ENCODE results near the gene HSPA4L.

The HSPA4L gene

DNA sequence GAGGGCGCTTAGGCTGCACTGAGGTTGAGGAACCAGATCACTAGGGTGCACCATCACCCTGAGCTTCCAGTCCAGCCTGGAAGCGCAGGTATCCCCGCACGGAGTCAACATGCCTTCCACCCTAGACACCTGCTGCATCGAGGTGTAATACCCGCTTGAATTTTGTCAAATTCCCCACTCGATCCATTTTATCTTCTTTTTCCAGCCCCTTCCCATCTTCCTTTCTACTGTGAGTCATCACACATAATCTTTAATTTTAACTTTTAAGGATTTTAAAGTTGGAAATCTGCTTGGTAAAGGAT lies 99.4 kb downstream of the HSPA4L start:
- Mint-ChIP-seq H3K4me3 (peak overlapping the region; percentile 95 to 100 (median 99)), H3K27me3 (ENCODE audit: low read depth) (no peaks in the 10 kb centered on the region), H3K36me3 (ENCODE audit: low read depth) (peaks cover 18% of the 10 kb centered on the region), H3K4me1 (peaks cover 16% of the 10 kb centered on the region), H3K9me3 (no peaks in the 10 kb centered on the region), H3K27ac (peak overlapping the region; percentile 96 to 99 (median 99))
- TF ChIP-seq, protein P1, sequence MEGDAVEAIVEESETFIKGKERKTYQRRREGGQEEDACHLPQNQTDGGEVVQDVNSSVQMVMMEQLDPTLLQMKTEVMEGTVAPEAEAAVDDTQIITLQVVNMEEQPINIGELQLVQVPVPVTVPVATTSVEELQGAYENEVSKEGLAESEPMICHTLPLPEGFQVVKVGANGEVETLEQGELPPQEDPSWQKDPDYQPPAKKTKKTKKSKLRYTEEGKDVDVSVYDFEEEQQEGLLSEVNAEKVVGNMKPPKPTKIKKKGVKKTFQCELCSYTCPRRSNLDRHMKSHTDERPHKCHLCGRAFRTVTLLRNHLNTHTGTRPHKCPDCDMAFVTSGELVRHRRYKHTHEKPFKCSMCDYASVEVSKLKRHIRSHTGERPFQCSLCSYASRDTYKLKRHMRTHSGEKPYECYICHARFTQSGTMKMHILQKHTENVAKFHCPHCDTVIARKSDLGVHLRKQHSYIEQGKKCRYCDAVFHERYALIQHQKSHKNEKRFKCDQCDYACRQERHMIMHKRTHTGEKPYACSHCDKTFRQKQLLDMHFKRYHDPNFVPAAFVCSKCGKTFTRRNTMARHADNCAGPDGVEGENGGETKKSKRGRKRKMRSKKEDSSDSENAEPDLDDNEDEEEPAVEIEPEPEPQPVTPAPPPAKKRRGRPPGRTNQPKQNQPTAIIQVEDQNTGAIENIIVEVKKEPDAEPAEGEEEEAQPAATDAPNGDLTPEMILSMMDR (IDR thresholded peaks at IDR 0.05; ENCODE audit: unreplicated experiment in 3 of 3) = no peak

DNA sequence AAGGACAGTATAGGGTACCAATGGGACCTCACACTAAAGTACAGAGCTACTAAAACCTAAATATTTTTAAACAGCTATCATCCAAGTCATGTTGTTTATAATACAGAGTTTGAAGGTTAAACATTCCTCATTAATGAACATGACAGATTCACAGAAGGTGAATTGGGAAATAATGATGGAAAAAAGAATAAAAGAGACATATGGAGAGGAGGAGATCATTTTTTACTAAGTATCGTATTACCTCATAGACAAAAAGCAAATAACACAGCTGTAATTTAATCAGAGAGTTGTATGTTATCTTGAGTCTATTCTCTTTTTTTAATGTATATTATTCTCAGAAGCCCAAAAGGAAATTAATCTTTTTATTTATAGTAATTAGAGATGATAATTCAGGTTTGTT lies 106.4 kb downstream of the HSPA4L start:
- Mint-ChIP-seq H3K4me1 (peaks cover 3% of the 10 kb centered on the region), H3K4me3 (no peak overlapping the region), H3K9me3 (no peaks in the 10 kb centered on the region), H3K27me3 (ENCODE audit: low read depth) (no peaks in the 10 kb centered on the region), H3K27ac (no peak overlapping the region), H3K36me3 (ENCODE audit: low read depth) (peaks cover 39% of the 10 kb centered on the region)
- TF ChIP-seq, protein P1 (IDR thresholded peaks at IDR 0.05; ENCODE audit: unreplicated experiment in 3 of 3) = no peak

DNA sequence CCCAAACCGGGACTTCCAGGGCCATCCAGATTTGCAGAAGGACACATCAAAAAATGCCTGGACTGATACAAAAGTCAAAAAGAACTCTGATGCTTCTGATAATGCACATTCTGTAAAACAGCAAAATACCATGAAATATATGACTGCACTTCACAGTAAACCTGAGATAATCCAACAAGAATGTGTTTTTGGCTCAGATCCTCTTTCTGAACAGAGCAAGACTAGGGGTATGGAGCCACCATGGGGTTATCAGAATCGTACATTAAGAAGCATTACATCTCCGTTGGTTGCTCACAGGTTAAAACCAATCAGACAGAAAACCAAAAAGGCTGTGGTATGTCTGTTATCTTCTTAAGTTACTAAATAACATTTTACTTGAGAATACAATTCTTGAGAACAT lies 107.8 kb downstream of the HSPA4L start:
- Mint-ChIP-seq H3K4me3 (no peak overlapping the region), H3K27ac (no peak overlapping the region), H3K27me3 (ENCODE audit: low read depth) (no peaks in the 10 kb centered on the region), H3K4me1 (peaks cover 3% of the 10 kb centered on the region), H3K9me3 (no peaks in the 10 kb centered on the region), H3K36me3 (ENCODE audit: low read depth) (peaks cover 42% of the 10 kb centered on the region)
- TF ChIP-seq, protein P1 (IDR thresholded peaks at IDR 0.05; ENCODE audit: unreplicated experiment in 3 of 3) = no peak

Data from nephron (organoid).